ENCODE data around the gene SKIC2.
"Not testable (repeated sequence)": the region's sequence is repeated elsewhere in the genome, so short reads cannot be mapped to it uniquely, and the experiment has no call there.

Gene SKIC2

GRCh38 chr6:31977816-31978431 lies 18.9 kb downstream of the SKIC2 start:
- no peak for TF ChIP-seq Cebpa-rat (IDR thresholded peaks at IDR 0.05)
- H3K4me1 ChIP-seq, result peaks cover 10 to 19% (median 12%) of the 10 kb centered on the region in 10 experiments
- no peak overlapping the region for H3K4me2 ChIP-seq
- H3K27ac ChIP-seq, result no peak overlapping the region
- H3K4me3 ChIP-seq, result no peak overlapping the region
- peaks cover 0 to 20% (median 8%) of the 10 kb centered on the region in 11 experiments; a peak in 10 of 22 replicates for H3K9me3 ChIP-seq (replicated peaks in 1 of 11)
- H4K20me1 ChIP-seq, result 0 out of 22 replicates have a peak, but pooled peaks cover 0 to 7% (median 0%) of the 10 kb centered on the region in 11 experiments
- H3K36me3 ChIP-seq, result peaks cover 0 to 36% (median 14%) of the 10 kb centered on the region in 11 experiments; a peak in 17 of 22 replicates
- peak overlapping the region in 1 of 11 experiments; percentile 22; a peak in 1 of 22 replicates for H3K9ac ChIP-seq
- H3K27me3 ChIP-seq, result no peaks in the 10 kb centered on the region

- Histone ChIP-seq H3K27me3 (no peaks in the 10 kb centered on the region), H3K27ac (no peak overlapping the region), H3K9me3 (replicated peaks in 1 of 11) (peaks cover 0 to 20% (median 8%) of the 10 kb centered on the region in 11 experiments; a peak in 10 of 22 replicates), H3K9ac (peak overlapping the region in 3 of 11 experiments; percentile 22 to 33 (median 29); a peak in 1 of 22 replicates), H3K36me3 (peaks cover 0 to 36% (median 14%) of the 10 kb centered on the region in 11 experiments; a peak in 17 of 22 replicates), H4K20me1 (0 out of 22 replicates have a peak, but pooled peaks cover 0 to 7% (median 0%) of the 10 kb centered on the region in 11 experiments), H3K4me1 (peaks cover under 1 to 10% (median 3%) of the 10 kb centered on the region in 10 experiments; a peak in 16 of 20 replicates), H3K4me2 (peak overlapping the region in 3 of 11 experiments; percentile 0 to 17 (median 13); a peak in 1 of 22 replicates), H3K4me3 (no peak overlapping the region)
- TF ChIP-seq Cebpa-rat (IDR thresholded peaks at IDR 0.05), result no peak
These were observed 19.9 kb downstream of the SKIC2 start for GRCh38 chr6:31978831-31979230.

GRCh38 chr6:31979238-31979898 lies 20.4 kb downstream of the SKIC2 start:
- Histone ChIP-seq H3K27ac (no peak overlapping the region), H4K20me1 (0 out of 22 replicates have a peak, but pooled peaks cover 0 to 7% (median 0%) of the 10 kb centered on the region in 11 experiments), H3K9me3 (replicated peaks in 1 of 11) (peaks cover 0 to 20% (median 8%) of the 10 kb centered on the region in 11 experiments; a peak in 10 of 22 replicates), H3K4me2 (no peak overlapping the region), H3K27me3 (no peaks in the 10 kb centered on the region), H3K4me3 (no peak overlapping the region), H3K36me3 (peaks cover 0 to 35% (median 13%) of the 10 kb centered on the region in 11 experiments; a peak in 17 of 22 replicates), H3K9ac (0 out of 22 replicates have a peak overlapping the region, but pooled peaks of 3 of the 11 experiments have one; percentile 7 to 17 (median 7)), H3K4me1 (peaks cover 0 to 7% (median 0%) of the 10 kb centered on the region in 10 experiments; a peak in 5 of 20 replicates)
- no peak for TF ChIP-seq Cebpa-rat (IDR thresholded peaks at IDR 0.05)

- not testable (repeated sequence) for H3K4me2 ChIP-seq, H3K4me1 ChIP-seq, H3K4me3 ChIP-seq, H3K27ac ChIP-seq, H3K9ac ChIP-seq, H3K27me3 ChIP-seq, H4K20me1 ChIP-seq
- Histone ChIP-seq H3K36me3 (peaks cover 0 to 25% (median 13%) of the 10 kb centered on the region in 11 experiments; a peak in 17 of 22 replicates), H3K9me3 (replicated peaks in 1 of 11) (peaks cover 0 to 18% (median 8%) of the 10 kb centered on the region in 11 experiments; a peak in 10 of 22 replicates)
These were observed 21.4 kb downstream of the SKIC2 start for GRCh38 chr6:31980195-31980876.

GRCh38 chr6:31980998-31981397 lies 22.0 kb downstream of the SKIC2 start:
- not testable (repeated sequence) for H3K4me2 ChIP-seq, H4K20me1 ChIP-seq, H3K4me1 ChIP-seq, H3K9ac ChIP-seq, H3K27ac ChIP-seq, H3K4me3 ChIP-seq, H3K27me3 ChIP-seq
- Histone ChIP-seq H3K9me3 (replicated peaks in 1 of 11) (peaks cover 0 to 11% (median 7%) of the 10 kb centered on the region in 11 experiments; a peak in 10 of 22 replicates), H3K36me3 (peaks cover 0 to 23% (median 13%) of the 10 kb centered on the region in 11 experiments; a peak in 16 of 22 replicates)

GRCh38 chr6:31981744-31982143 lies 22.8 kb downstream of the SKIC2 start, which contains the start of gene C4A:
Gene C4A (plus strand): TSS chr6:31982057. CDS start chr6:31982108, 51 bp downstream.
- not testable (repeated sequence) for H4K20me1 ChIP-seq; H3K27me3 ChIP-seq; H3K4me3 ChIP-seq; H3K9me3 ChIP-seq (replicated peaks in 1 of 11); H3K27ac ChIP-seq; H3K4me2 ChIP-seq; H3K4me1 ChIP-seq; H3K9ac ChIP-seq
- H3K36me3 ChIP-seq, result peaks cover 0 to 21% (median 13%) of the 10 kb centered on the region in 11 experiments; a peak in 16 of 22 replicates

GRCh38 chr6:31989363-31989762 lies 30.4 kb downstream of the SKIC2 start:
- not testable (repeated sequence) for H3K36me3 ChIP-seq; H3K9me3 ChIP-seq (replicated peaks in 1 of 11); H3K27ac ChIP-seq; H3K4me2 ChIP-seq; H3K4me3 ChIP-seq; H3K4me1 ChIP-seq; H4K20me1 ChIP-seq; H3K9ac ChIP-seq; H3K27me3 ChIP-seq

- H3K4me3 ChIP-seq; H3K27ac ChIP-seq; H3K4me1 ChIP-seq; H3K4me2 ChIP-seq; H3K27me3 ChIP-seq; H4K20me1 ChIP-seq; H3K9me3 ChIP-seq (replicated peaks in 1 of 11); H3K9ac ChIP-seq; H3K36me3 ChIP-seq: not testable (repeated sequence)
These were observed 35.4 kb downstream of the SKIC2 start for GRCh38 chr6:31994421-31994820.

GRCh38 chr6:31996385-31996784 lies 37.4 kb downstream of the SKIC2 start:
- H3K4me1 ChIP-seq; H3K27me3 ChIP-seq; H4K20me1 ChIP-seq; H3K9me3 ChIP-seq (replicated peaks in 1 of 11); H3K4me2 ChIP-seq; H3K36me3 ChIP-seq; H3K4me3 ChIP-seq; H3K9ac ChIP-seq; H3K27ac ChIP-seq: not testable (repeated sequence)

GRCh38 chr6:32002546-32003268 lies 43.7 kb downstream of the SKIC2 start:
- H3K4me3 ChIP-seq; H3K9me3 ChIP-seq (replicated peaks in 1 of 11); H4K20me1 ChIP-seq; H3K36me3 ChIP-seq; H3K9ac ChIP-seq; H3K4me2 ChIP-seq; H3K4me1 ChIP-seq; H3K27me3 ChIP-seq; H3K27ac ChIP-seq: not testable (repeated sequence)

- H3K27me3 ChIP-seq; H3K4me1 ChIP-seq; H3K27ac ChIP-seq; H3K9ac ChIP-seq; H3K36me3 ChIP-seq; H3K9me3 ChIP-seq (replicated peaks in 1 of 11); H3K4me3 ChIP-seq; H3K4me2 ChIP-seq; H4K20me1 ChIP-seq: not testable (repeated sequence)
These were observed 44.3 kb downstream of the SKIC2 start for GRCh38 chr6:32003301-32003700.

GRCh38 chr6:32004393-32004792 lies 45.4 kb downstream of the SKIC2 start:
- H3K4me2 ChIP-seq; H3K4me1 ChIP-seq; H3K27ac ChIP-seq; H3K9me3 ChIP-seq (replicated peaks in 1 of 11); H3K36me3 ChIP-seq; H3K27me3 ChIP-seq; H3K4me3 ChIP-seq; H4K20me1 ChIP-seq; H3K9ac ChIP-seq: not testable (repeated sequence)

All from BLaER1 treated with 17β-estradiol and CSF1 and Interleukin-3, amounts not matched to agents 10 nM and 100 nM (cell line).